Measurements from ENCODE around the gene RNF224. TPM values are rescaled to one million over a fixed set of nuclear protein-coding genes. Genes with fewer than 3 reads are reported as not detected.

RNF224 gene
- total and polyA plus RNA-seq, 2 experiments from 2014 or later, result not detected

GRCh38 chr9:137270929-137271695 lies 43.8 kb downstream of the RNF224 start:
- Histone ChIP-seq H3K36me3 (peaks cover 14% of the 10 kb centered on the region), H3K4me1 (ENCODE audit: low read depth) (peaks cover 5% of the 10 kb centered on the region), H3K9me3 (ENCODE audit: low read depth) (no peaks in the 10 kb centered on the region), H3K4me3 (no peak overlapping the region), H3K27me3 (no peaks in the 10 kb centered on the region), H3K27ac (peak overlapping the region; percentile 10)
- no peak for DNase-seq (ENCODE audit: low read depth in 1 of 2, low spot score in 1 of 2)
- TF ChIP-seq, protein P1, sequence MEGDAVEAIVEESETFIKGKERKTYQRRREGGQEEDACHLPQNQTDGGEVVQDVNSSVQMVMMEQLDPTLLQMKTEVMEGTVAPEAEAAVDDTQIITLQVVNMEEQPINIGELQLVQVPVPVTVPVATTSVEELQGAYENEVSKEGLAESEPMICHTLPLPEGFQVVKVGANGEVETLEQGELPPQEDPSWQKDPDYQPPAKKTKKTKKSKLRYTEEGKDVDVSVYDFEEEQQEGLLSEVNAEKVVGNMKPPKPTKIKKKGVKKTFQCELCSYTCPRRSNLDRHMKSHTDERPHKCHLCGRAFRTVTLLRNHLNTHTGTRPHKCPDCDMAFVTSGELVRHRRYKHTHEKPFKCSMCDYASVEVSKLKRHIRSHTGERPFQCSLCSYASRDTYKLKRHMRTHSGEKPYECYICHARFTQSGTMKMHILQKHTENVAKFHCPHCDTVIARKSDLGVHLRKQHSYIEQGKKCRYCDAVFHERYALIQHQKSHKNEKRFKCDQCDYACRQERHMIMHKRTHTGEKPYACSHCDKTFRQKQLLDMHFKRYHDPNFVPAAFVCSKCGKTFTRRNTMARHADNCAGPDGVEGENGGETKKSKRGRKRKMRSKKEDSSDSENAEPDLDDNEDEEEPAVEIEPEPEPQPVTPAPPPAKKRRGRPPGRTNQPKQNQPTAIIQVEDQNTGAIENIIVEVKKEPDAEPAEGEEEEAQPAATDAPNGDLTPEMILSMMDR (IDR thresholded peaks at IDR 0.05; ENCODE audit: low read depth, low read length), result no peak

- TF ChIP-seq, protein P1 (IDR thresholded peaks at IDR 0.05; ENCODE audit: low read depth, low read length), result no peak
- Histone ChIP-seq H3K27me3 (no peaks in the 10 kb centered on the region), H3K4me1 (ENCODE audit: low read depth) (peaks cover 11% of the 10 kb centered on the region), H3K36me3 (peaks cover 12% of the 10 kb centered on the region), H3K9me3 (ENCODE audit: low read depth) (no peaks in the 10 kb centered on the region), H3K27ac (peak overlapping the region; percentile 10), H3K4me3 (no peak overlapping the region)
- no peak for DNase-seq (ENCODE audit: low read depth in 1 of 2, low spot score in 1 of 2)
Observed at GRCh38 chr9:137271696-137272076, 44.4 kb downstream of the RNF224 start.

GRCh38 chr9:137272241-137273094 lies 45.2 kb downstream of the RNF224 start:
- H3K9me3 ChIP-seq (ENCODE audit: low read depth), result no peaks in the 10 kb centered on the region
- DNase-seq (ENCODE audit: low read depth in 1 of 2, low spot score in 1 of 2), result no peak
- no peaks in the 10 kb centered on the region for H3K27me3 ChIP-seq
- H3K4me1 ChIP-seq (ENCODE audit: low read depth), result peaks cover 19% of the 10 kb centered on the region
- H3K27ac ChIP-seq, result no peak overlapping the region
- H3K36me3 ChIP-seq, result peaks cover 9% of the 10 kb centered on the region
- H3K4me3 ChIP-seq, result no peak overlapping the region
- TF ChIP-seq, protein P1 (IDR thresholded peaks at IDR 0.05; ENCODE audit: low read depth, low read length), result no peak

GRCh38 chr9:137273095-137273490 lies 45.8 kb downstream of the RNF224 start:
- Histone ChIP-seq H3K27me3 (no peaks in the 10 kb centered on the region), H3K4me3 (no peak overlapping the region), H3K36me3 (peaks cover 9% of the 10 kb centered on the region), H3K27ac (no peak overlapping the region), H3K4me1 (ENCODE audit: low read depth) (peaks cover 25% of the 10 kb centered on the region), H3K9me3 (ENCODE audit: low read depth) (no peaks in the 10 kb centered on the region)
- no peak for DNase-seq (ENCODE audit: low read depth in 1 of 2, low spot score in 1 of 2)
- TF ChIP-seq, protein P1 (IDR thresholded peaks at IDR 0.05; ENCODE audit: low read depth, low read length), result no peak

GRCh38 chr9:137273611-137274320 lies 46.5 kb downstream of the RNF224 start:
- Histone ChIP-seq H3K4me3 (no peak overlapping the region), H3K27me3 (no peaks in the 10 kb centered on the region), H3K4me1 (ENCODE audit: low read depth) (peaks cover 29% of the 10 kb centered on the region), H3K36me3 (peaks cover 8% of the 10 kb centered on the region), H3K9me3 (ENCODE audit: low read depth) (no peaks in the 10 kb centered on the region), H3K27ac (peak overlapping the region; percentile 13)
- TF ChIP-seq, protein P1 (IDR thresholded peaks at IDR 0.05; ENCODE audit: low read depth, low read length), result no peak
- no peak for DNase-seq (ENCODE audit: low read depth in 1 of 2, low spot score in 1 of 2)
